CD4-positive, alpha-beta T cell treated with Interleukin-10 for 1 hour (primary cell): Measurements from ENCODE around the gene PRR30.
"Not testable (repeated sequence)": the region's sequence is repeated elsewhere in the genome, so short reads cannot be mapped to it uniquely, and the experiment has no call there.

Experiments
- DNase-seq: peaks from one replicate; pipeline ENCODE4 v3.0.0-alpha.2; 2020

PRR30 gene

DNA sequence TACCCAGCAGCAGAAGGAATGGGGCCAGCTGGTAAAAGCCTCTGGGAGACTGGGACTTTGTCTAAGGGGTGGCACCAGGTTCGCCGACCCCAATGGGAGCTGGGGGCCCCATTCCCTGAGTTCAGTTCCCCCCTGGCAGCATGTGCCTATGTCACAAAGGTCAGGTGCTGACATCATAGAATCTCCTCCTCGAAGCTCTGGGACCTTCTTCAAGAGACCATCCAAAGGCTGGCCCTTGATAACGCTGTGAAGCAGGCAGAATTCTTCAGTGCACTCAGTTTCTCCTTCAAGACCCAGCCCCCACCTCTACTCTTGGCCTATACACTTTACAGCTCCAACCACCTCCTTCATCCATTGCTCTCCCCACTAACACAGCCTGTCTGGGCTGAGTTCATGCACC, at the start of gene PRR30:
PRR30 (minus strand) TSS at position 101 of the 400 bp plus-strand sequence. CDS start 1,081 bp downstream, outside the sequence.
- no peak for DNase-seq

DNA sequence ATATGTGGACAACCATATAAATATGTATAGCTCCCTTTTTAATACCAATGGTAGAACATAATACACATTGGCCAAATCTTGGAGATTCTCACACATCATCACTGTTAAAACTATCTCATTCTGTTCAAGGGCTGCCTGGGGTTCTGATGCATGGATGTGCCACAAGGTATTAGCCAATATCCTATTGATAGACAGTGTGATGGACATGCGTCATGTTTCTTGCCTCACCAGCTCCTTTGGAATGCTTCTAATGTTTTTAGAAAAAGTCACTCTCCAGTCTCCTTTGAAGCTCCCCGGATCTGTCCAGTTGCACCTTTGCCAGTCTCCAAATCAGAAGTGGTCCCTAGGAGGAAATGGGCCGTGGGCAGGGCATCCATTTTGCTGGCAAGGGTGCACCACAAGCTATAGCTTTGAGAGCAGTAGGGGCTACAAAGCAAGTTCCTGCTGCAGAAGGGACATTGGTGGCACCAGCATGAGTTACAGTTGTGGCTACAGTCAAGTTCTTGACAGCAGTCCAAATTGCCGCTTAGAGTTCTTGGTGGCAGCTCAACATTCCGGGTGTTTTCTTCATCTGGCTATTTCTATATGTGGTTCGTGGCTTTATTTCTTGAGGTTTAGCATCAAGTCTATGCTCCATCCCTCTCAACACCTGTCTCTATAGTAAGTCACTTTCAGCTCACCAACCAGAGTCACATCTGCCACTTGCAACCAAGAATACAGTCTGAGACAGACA, 47.6 kb upstream of the PRR30 start:
- no peak for DNase-seq

DNA sequence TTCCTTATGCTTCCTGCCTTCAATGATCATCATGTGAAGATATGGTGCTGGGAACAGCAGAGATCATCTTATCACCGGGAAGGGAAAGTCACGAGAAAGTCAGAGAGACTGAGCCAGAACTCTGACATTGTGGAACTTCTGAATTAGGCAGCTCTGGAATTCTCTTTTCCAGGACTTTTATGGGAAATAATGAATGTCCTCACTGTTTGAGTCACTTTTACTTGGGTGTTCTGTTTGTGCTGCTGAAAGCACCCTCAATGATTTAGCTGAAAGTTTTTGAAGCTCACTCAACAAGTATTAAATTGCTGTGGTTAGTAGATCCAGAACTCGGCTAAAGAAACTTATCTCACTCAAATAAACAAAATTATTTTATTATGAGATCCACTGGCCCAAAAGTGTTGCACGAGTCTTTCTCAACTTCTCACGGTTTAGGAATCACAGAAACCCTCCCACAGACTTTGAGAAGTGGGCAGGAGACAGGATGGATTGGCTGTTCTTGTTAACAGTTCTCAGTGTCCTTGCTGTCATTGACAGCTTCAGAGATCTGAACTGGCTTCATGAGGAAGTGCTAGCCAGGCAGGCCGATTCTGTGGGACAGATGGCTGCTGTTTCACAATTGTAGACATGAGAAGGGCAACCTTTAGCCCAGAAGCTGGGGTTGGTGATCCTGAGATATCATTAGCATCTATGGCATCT, 46.3 kb upstream of the PRR30 start:
- DNase-seq, result no peak

DNA sequence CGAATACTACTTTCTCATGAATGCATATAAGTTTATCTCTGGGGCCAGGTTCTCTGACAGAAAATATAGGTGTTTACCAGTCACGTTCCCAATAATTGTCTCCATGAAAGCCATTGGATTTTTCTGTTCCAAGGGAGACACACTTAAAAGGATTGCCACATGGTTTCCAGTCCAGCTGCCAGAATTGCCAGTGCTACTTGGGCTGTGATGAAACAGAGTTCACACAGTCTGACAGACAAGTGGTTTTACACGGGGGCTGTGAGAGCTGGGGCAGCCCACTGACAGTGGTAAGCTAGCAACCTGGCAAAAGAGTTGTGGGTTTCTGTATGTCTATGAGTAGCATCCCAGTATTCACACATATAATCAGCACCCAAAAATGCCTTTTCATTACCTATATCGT, 44.9 kb upstream of the PRR30 start:
- no peak for DNase-seq

DNA sequence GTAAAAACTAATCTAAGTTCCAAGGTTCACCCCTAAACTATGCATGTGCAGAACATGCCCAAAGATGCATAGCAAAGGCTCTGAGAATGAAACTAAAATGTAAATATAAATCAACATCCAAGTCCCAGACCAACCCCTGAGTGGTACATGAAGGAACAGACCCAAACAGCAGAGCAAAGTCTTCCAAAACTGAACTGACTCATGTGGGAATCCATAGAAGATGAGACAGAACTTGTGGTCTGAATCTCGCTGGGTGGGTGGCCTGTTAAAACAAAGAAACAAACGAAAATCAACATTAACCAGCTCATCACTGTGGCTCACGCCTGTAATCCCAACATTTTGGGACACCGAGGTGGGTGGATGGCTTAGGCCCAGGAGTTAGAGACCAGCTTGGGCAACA, 43.1 kb upstream of the PRR30 start:
- no peak for DNase-seq

DNA sequence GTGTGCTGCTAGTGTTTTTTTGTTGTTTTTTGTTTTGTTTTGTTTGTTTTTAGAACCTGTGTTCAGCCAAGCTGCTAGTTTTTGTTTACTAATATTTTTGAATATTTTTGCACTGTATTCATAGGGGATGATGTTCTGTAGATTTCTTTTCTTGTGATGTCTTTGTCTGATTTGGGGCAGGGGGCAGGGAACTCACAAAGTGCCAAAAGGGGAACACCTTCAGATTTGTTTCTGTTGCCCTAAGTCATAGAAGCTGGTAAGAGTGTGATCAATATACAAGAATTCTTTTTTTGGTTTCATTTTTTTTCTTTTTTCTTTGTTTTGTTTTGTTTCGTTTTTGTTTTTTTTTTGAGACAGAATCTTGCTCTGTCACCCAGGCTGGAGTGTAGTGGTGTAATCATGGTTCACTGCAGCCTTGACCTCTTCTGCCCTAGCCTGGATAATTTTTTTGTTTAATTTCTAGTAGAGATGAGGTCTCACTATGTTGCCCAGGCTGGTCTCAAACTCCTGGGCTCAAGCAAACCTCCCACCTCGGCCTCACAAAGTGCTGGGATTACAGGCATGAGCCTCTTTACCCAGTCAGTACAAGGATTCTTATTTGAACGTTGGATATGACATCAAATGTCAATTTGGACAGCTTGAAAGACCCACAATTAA, 40.3 kb upstream of the PRR30 start:
- DNase-seq, result no peak

DNA sequence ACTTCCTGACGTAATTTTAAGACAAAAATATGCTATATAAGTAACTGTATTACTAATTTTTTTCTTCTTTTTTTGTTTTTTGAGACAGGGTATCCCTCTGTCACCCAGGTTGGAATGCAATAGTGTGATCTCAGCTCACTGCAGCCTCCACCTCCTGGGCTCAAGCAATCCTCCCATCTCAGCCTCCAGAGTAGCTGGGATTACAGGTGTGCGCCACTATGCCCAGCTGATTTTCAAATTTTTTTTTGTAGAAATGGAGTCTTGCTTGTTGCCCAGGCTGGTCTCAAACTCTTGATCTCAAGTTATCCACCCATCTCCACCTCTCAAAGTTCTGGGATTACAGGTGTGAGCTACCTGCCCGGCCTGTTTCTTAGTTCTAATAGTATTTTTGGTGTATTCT, 39.3 kb upstream of the PRR30 start:
- no peak for DNase-seq

DNA sequence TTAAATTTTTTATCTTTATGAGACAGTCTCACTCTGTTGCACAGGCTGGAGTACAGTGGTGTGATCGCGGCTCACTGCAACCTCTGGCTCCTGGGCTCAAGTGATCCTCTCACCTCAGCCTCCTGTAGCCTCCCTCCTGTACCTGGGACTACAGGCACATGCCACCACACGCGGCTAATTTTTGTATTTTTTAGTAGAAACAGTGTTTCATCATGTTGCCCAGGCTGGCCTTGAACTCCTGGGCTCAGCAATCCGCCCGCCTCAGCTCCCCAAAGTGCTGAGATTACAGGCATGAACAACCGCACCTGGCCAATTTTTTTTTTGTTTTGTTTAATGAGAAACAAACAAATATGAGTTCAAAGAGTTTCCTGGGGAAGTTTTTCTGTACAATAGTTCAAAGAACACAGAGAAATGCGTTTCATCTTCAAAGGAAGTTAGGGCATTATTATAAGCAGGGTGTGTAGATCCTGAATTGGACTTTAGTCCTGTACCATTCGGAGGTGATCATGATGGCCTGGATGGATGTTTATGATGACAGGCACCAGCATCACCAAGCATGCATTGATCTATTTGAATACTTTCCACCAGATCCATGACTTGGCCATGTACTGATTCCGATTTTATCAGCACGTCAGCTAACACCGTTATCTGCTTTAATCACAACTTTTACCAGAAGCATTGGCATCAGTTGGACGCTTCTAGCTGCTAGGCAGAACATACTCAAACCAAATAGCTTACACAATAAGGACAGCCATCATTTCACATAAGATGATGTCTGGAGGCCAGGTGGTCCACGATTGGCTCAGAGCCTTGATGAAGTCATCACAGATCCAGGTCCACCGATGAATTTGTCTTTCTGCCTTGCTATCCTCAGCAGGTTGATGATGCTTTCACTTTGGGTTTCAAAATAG, 38.5 kb upstream of the PRR30 start:
- DNase-seq, result no peak

DNA sequence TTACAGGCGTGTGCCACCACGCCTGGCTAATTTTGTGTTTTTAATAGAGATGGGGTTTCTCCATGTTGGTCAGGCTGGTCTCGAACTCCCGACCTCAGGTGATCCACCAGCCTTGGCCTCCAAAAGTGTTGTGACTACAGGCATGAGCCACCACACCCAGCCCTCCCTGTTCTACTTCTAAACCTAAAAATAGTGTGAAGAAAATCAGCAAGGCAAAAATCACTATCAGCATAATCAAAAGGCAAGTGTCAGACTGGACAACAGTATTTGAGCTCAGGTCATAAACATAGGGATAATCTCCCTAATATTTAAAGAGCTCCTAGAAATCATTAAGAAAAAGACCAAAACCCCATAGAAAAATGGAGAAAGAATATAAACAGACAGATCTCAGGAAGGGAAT, 36.6 kb upstream of the PRR30 start:
- DNase-seq, result not testable (repeated sequence)

DNA sequence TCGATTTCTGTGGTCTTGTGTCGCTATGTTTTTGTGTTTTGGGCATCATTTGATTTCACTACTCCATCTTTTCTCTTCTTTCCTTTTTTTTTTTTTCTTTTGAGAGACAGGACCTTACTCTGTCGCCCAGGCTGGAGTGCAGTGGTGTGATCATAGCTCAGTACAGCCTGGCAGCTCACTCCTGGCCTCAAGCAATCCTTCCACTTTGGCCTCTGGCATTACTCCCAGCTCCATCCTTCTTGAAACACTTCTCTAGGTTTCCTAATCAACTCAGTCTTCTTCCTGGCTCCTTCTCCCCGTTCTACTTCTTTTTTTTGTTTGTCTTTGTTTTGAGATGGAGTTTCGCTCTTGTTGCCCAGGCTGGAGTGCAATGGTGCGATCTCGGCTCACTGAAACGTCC, 36.1 kb upstream of the PRR30 start:
- DNase-seq, result no peak

DNA sequence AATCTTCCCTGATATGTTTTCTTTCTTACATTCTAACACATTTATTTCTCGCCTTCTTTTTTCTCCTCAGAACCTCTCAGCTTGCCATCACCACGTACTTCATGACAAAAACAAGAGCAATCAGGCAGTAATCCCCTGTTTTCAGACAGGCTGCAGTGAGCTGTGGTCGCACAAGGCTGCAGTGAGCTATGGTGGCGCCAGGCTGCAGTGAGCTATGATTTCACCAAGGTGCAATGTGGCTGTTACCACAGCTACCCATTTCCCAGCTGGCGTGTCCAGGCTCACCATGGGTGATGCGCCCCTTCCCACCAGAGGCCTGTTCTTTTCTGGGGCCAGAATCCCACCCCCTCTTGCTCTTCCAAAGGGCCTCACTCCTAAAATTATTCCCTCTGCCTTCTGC, 35.4 kb upstream of the PRR30 start:
- DNase-seq, result no peak

DNA sequence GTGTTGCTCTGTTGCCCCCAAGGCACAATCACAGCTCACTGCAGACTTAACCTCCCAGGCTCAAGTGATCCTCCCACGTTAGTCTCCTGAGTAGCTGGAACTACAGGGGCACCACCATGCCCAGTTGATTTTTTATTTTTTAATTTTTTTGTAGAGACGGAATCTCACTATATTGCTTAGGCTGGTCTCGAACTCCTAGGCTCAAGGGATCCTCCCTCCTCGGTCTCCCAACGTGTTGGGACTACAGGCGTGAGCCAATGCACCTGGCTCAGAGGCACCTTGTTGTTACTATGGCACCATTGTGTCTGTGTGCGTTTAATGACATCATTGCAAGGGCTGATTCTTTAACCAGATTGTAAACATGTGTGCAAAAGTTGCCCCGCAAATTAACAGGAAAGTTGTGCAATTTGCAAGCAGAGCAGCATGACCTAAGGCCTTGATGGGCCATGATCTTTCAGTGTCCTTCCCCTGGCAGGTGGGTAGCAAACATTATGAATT, 32.2 kb upstream of the PRR30 start:
- DNase-seq, result no peak

DNA sequence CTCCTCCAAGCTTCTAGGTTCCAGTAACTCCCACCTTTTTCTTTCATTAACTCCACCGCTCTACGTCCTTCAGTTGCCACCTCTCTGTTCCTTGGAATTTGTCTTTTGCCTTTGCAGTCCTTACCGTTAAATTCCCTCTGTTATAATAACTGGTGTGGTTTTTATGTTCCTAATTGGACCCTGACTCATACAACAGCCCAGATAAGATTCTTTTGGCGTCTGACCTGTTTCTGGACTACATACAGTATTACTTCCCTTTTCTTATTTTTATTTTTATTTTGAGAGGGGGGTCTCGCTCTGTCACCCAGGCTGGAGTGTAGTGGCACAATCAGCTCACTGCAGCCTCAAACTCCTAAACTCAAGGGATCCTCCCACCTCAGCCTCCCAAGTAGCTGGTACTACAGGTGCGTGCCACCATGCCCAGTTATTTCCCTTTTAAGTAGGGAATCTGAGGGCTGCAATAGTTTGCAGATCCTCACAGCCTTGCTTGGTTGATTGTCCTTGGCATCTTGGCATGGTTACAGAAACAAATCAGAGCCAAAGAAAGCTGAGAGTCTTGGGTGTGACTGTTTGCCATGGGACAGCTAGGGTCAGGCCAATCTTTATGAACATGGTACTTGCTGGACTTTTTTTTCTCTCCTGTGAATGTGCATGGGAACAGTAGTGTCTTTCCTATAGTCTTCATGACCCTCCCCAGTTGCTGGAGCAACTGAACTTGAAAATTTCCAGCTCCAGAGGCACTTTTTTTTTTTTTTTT, 31.5 kb upstream of the PRR30 start:
- DNase-seq, result no peak

DNA sequence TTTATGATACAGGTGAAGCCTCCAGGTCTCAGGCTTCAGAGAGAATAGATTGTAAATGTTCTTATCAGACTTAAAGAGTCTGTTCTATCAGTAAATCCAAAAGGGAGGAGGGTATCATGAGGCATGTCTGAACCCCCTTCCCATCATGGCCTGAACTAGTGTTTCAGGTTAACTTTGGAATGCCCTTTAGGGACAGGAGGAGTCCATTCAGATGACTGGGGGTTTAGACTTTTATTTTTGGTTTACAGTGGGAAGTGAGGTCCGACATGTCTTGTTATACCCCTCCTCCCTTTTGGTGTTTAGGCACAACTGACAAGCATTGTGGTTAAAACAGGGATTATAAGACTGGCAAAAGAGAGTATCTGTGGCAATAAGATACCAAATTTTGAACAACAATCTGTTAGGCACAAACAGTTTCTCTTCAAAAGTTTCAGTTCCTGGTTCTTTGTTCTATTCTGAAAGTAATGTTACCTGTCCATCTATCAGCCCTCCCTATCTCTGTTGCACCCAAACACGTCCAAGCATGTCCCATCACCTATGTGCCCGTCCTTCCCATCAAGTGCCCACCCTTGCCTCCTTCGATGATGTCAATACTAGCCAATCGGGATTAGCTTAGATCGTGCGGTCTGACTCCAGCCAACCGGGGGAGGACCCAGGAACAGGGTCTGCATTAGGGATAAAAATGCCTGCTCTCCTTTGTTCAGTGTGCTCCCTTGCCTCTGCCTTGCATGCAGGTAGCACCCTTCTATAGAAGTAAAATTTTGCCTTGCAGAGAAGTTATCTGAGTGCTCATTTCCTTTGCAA, 26.0 kb upstream of the PRR30 start:
- no peak for DNase-seq

DNA sequence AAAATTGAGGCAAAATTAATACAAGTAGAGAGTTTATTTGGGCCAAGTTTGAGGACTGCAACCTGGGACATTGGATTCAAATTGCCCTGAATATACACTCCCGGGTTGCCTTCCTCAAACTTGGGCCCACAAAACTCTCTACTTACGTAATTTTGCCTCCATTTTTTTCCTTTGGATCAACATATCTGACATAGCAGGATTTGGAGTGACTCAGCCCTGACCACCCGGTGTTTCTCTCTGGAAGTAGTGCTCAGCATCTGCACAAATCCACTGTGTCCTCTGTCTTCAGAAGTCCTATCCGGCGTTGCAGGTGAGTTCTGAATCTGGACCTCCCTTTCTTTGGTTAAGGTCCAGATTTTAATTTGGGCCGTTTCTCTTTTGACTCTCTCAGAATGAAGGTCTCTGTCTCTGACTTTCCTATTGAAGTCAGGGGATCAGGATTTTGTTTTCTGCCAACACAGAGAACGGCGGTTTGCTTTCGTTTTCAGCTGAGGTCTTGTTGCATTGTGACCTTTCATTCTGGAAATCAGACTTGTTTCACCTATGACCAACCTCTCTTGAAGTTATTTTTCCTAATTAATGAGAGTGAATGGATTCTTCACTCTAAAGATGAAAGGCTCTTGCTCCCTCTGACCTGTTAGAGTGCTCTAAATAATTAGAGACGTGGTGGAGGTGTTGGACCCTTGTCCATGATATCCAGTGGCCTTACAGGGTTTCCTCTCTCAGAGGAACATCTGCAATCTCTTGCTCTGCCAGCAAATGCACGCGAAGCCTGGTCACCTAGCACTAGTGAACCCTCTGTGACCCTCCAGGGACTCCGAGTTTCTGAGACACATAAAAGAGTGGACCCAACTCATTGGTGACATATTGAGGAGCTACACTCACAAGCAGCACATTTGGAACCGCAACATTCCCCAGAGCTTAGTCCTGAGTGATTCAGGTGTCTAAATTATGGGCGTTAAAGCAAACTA, 23.2 kb upstream of the PRR30 start:
- DNase-seq, result no peak

DNA sequence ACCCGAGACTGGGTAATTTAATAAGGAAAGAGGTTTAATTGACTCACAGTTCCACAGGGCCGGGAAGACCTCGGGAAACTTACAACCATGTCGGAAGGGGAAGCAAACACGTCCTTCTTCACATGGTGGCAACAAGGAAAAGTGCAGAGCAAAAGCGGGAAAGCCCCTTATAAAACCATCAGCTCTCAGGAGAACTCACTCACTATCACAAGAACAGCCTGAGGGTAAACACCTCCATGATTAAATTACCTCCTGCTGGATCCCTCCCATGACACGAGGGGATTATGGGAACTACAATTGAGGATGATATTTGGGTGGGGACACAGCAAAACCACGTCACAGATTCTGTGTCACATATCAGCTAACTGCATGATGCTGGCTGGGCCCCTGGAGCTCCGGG, 21.0 kb upstream of the PRR30 start:
- no peak for DNase-seq

DNA sequence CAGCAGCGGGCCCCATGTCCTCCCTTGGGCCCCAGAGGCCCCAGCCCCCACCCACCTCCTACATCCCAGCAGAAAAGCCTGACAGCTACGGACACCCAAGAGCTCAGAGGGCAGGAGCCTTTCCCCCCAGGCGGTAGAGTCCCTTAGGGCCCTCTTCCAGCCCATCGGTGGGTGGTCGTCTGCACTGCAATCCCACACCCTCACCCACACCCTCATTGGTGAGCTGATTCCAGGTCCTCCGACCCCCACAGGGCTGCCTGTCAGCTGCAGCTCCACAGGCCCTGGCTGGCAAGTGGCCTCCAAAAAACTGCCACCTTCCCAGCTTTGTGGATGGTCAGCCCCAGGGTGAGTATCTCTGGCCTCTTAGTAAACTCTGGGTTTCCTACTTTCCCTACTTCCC, 20.1 kb upstream of the PRR30 start:
- DNase-seq, result no peak

DNA sequence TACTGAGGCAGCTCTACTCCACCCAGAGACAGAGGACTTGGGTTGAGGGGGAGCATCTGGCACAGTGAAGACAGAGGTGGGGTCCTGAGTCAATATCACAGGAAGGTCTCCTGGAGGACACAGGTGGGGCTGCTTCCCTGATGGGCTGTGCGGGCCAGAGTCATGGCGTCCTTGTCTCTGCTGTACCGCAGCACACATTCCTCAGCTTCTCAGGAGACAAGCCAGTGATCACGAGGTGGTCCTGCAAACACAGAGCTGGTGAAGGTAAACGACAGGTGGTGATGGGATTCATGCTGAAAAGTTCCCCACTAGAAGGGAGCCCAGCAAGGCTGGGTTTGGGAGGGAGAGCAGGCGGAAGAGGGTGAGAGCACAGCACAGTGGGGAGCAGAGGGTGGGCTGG, 19.3 kb upstream of the PRR30 start:
- no peak for DNase-seq

DNA sequence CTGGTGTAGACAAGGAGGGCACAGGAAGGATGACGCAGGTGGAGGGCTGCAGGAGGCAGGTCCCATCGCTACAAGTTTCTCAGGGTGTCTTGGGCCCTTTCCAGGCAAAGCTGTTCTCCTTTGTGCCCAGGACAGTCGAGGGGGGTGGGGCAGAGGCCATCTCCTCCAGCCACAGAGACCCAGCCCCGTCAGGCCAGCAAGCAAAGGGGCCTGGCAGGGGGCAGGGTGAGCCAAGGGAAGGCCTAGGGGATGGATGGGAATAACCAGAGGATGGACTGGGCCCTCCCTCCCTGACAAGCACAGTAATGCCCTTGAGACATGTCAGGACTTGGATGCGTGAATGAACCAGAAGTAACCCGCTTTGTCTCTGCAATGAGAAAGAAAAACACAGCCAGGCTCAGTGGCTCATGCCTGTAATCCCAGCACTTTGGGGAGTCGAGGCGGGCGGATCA, 15.9 kb upstream of the PRR30 start:
- no peak for DNase-seq

DNA sequence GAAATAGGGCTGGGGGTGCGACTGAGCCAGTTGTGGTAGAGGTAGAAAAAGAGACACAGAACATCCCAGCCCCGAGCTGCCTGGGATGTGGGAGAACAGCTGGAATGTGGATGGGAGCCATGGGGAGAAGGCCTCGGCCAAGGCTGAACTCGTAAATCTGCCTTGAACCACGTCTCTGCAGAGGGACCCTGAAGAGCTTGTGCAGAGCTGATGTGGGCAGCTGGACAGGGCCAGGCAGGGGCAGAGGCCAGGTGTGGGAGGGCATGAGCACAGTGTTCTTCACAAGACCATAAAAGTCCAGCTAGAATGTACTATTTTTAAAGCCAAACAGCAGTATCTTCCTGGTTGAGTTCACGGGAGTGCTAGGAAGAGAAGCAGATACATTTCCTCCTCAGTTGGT, 15.3 kb upstream of the PRR30 start:
- DNase-seq, result no peak
